ENCODE measurements around the gene GET3. TPM values are rescaled to one million over a fixed set of nuclear protein-coding genes. Genes with fewer than 3 reads are reported as not detected.
A peak's percentile ranks its signal among the peaks of the same experiment; 100 is the strongest.

Gene GET3
- total RNA-seq, 1 experiment from 2014 or later: 316 TPM

GRCh38 chr19:12731337-12731736, 6.0 kb upstream of the GET3 start:
- Histone ChIP-seq H3K4me3 (no peak overlapping the region), H3K27me3 (no peaks in the 10 kb centered on the region), H3K36me3 (peaks cover 79% of the 10 kb centered on the region), H3K9me3 (no peaks in the 10 kb centered on the region)
- DNase-seq: no peak

- Histone ChIP-seq H3K27me3 (no peaks in the 10 kb centered on the region), H3K9me3 (no peaks in the 10 kb centered on the region), H3K4me3 (peak overlapping the region; percentile 97), H3K36me3 (peaks cover 61% of the 10 kb centered on the region)
- DNase-seq: peak; percentile 74
These were observed 3.7 kb upstream of the GET3 start for GRCh38 chr19:12733369-12734214.

GRCh38 chr19:12737835-12738351, 596 bp downstream of the GET3 start:
- Histone ChIP-seq H3K27me3 (no peaks in the 10 kb centered on the region), H3K4me3 (peak overlapping the region; percentile 77), H3K9me3 (no peaks in the 10 kb centered on the region), H3K36me3 (peaks cover 45% of the 10 kb centered on the region)
- no peak for DNase-seq

GRCh38 chr19:12745166-12745897, 8.0 kb downstream of the GET3 start:
- DNase-seq: no peak

GRCh38 chr19:12748489-12748888, 11.2 kb downstream of the GET3 start:
- Histone ChIP-seq H3K4me3 (no peak overlapping the region), H3K27me3 (peaks cover 33% of the 10 kb centered on the region), H3K36me3 (peaks cover 42% of the 10 kb centered on the region), H3K9me3 (peaks cover 15% of the 10 kb centered on the region)
- no peak for DNase-seq

More at GRCh38 chr19:12745166-12745897, 8.0 kb downstream of the GET3 start:
- Histone ChIP-seq H3K27me3 (peaks cover 4% of the 10 kb centered on the region), H3K4me3 (no peak overlapping the region), H3K9me3 (peaks cover 15% of the 10 kb centered on the region), H3K36me3 (peaks cover 54% of the 10 kb centered on the region)

GRCh38 chr19:12749938-12750521, 12.7 kb downstream of the GET3 start:
- Histone ChIP-seq H3K27me3 (peaks cover 40% of the 10 kb centered on the region), H3K36me3 (peaks cover 33% of the 10 kb centered on the region), H3K9me3 (peaks cover 15% of the 10 kb centered on the region), H3K4me3 (no peak overlapping the region)
- DNase-seq: peak; percentile 74

- Histone ChIP-seq H3K4me3 (no peak overlapping the region), H3K27me3 (peaks cover 40% of the 10 kb centered on the region), H3K9me3 (peaks cover 15% of the 10 kb centered on the region), H3K36me3 (peaks cover 25% of the 10 kb centered on the region)
- no peak for DNase-seq
These were observed 13.6 kb downstream of the GET3 start for GRCh38 chr19:12750851-12751250.

- Histone ChIP-seq H3K36me3 (peaks cover 17% of the 10 kb centered on the region), H3K9me3 (peaks cover 10% of the 10 kb centered on the region), H3K4me3 (no peak within 1 kb of the TSS), H3K27me3 (peaks cover 40% of the 10 kb centered on the region)
- DNase-seq: no peak
These were observed 14.3 kb downstream of the GET3 start, which contains the start of gene BEST2 for GRCh38 chr19:12751635-12752034. BEST2 (plus strand) TSS chr19:12751791; CDS start chr19:12752593, 802 bp downstream.

GRCh38 chr19:12752056-12752781, 14.9 kb downstream of the GET3 start:
- Histone ChIP-seq H3K27me3 (peaks cover 40% of the 10 kb centered on the region), H3K36me3 (peaks cover 12% of the 10 kb centered on the region), H3K4me3 (no peak overlapping the region), H3K9me3 (peaks cover 6% of the 10 kb centered on the region)
- no peak for DNase-seq

GRCh38 chr19:12754465-12755196, 17.3 kb downstream of the GET3 start:
- Histone ChIP-seq H3K9me3 (no peaks in the 10 kb centered on the region), H3K27me3 (peaks cover 38% of the 10 kb centered on the region), H3K4me3 (no peak overlapping the region), H3K36me3 (no peaks in the 10 kb centered on the region)
- DNase-seq: no peak

GRCh38 chr19:12756150-12756883, 19.0 kb downstream of the GET3 start:
- H3K27me3 ChIP-seq: peaks cover 25% of the 10 kb centered on the region
- H3K4me3 ChIP-seq: no peak overlapping the region
- no peak for DNase-seq
- H3K9me3 ChIP-seq: no peaks in the 10 kb centered on the region
- H3K36me3 ChIP-seq: peaks cover 4% of the 10 kb centered on the region

GRCh38 chr19:12757544-12758274, 20.4 kb downstream of the GET3 start:
- Histone ChIP-seq H3K9me3 (no peaks in the 10 kb centered on the region), H3K4me3 (peak overlapping the region; percentile 14; the same call in 1 of the 2 replicates), H3K36me3 (peaks cover 4% of the 10 kb centered on the region), H3K27me3 (peaks cover 13% of the 10 kb centered on the region)
- peak; percentile 71 for DNase-seq

GRCh38 chr19:12759686-12760085, 22.4 kb downstream of the GET3 start:
- Histone ChIP-seq H3K27me3 (no peaks in the 10 kb centered on the region), H3K36me3 (peaks cover 19% of the 10 kb centered on the region), H3K9me3 (no peaks in the 10 kb centered on the region; the same call in 1 of the 2 replicates), H3K4me3 (no peak overlapping the region)
- no peak for DNase-seq

GRCh38 chr19:12763100-12763499, 25.8 kb downstream of the GET3 start:
- H3K36me3 ChIP-seq: peaks cover 32% of the 10 kb centered on the region
- H3K9me3 ChIP-seq: no peaks in the 10 kb centered on the region; the same call in 1 of the 2 replicates
- no peak for DNase-seq
- no peak overlapping the region for H3K4me3 ChIP-seq
- no peaks in the 10 kb centered on the region for H3K27me3 ChIP-seq
